Fibroblast of pulmonary artery (primary cell): ENCODE results near the gene CAPN2.

Experiments
- DNase-seq: peaks from one replicate; pipeline ENCODE4 v3.0.0-alpha.2; 2010; ENCODE audit warnings: low read depth
- H3K4me3 ChIP-seq: replicated peaks from 2 replicates; pipeline ENCODE4 v1.5.1; 2011; ENCODE audit warnings: low read depth, mild to moderate bottlenecking, control low read depth, low read length, moderate library complexity
- CTCF ChIP-seq: IDR thresholded peaks from 2 replicates; pipeline ENCODE4 v1.5.1; 2011; ENCODE audit warnings: mild to moderate bottlenecking, control low read depth, low read length, inconsistent platforms; ENCODE audit errors: missing control alignments

CAPN2 gene

DNA sequence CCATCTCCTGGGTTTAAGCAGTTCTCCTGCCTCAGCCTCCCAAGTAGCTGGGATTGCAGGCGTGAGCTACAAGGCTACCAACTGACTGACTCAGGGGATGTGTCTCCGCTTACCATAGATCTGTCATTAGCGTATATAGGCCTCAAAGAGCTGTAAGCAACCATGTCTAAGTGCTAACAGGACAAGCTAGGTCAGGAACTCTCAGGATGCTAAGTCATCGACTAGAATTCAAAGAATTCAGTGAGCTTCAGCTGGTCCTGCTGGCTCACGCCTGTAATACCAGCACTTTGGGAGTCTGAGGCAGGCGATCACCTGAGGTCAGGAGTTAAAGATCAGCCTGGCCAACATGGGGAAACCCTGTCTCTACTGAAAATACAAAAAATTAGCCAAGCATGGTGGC, 29.5 kb downstream of the CAPN2 start:
- TF ChIP-seq CTCF = no peak
- DNase-seq = peak; percentile 35
- no peak overlapping the region for H3K4me3 ChIP-seq

DNA sequence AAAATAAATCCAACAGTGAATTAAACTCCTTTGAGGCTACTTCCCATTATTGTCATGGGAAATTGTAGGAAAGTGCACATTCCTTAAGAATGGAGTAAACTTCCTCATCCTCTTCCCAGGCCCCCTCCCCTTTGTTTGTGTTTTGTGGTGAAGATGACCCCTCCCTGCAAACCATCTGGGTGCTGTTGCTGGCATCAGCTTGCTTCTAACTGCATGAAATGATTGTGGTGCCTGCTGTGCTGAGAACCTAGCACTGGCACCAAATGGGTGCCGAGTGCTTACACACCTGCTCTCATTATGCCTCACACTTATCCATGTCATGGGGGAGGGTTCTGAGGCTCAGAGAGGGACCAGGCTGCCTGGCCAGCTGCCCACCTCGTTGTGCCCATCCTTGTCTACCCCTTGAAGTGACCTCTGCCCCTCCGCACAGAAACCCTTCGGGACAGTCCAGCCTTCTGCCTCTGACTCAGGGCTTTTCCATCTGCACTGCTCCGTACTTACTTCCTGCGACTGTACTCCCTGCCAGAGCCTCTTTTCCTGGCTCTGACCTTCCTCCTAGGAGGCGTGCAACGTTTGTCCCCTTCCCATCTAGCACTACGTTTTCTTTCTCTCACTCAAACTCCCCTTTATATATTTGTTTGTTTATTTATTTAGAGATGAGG, 30.6 kb downstream of the CAPN2 start:
- TF ChIP-seq CTCF = no peak
- no peak overlapping the region for H3K4me3 ChIP-seq
- peak; percentile 57 for DNase-seq

DNA sequence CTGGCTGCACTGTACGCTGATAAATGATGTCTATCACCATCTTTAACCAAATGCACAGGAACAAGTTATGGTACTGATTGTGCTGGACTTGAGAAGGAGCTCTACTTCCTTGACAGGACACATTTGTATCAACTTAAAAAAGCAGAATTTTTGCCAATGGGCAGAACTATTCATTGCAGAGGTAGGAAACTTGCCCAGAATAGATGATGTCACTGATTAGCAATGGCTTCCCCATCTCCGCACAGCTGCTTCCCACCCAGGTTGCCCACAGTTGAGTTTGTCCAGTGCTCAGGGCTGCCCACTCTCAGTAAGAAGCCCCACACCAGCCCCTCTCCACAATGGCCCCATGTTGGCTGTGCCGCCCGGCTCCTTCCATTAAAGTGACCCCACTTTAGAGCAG, 33.4 kb downstream of the CAPN2 start:
- DNase-seq = peak; percentile 38
- TF ChIP-seq CTCF = no peak
- H3K4me3 ChIP-seq = no peak overlapping the region

GRCh38 chr1:223747838-223748335, 35.5 kb downstream of the CAPN2 start:
- DNase-seq = peak; percentile 79
- no peak overlapping the region for H3K4me3 ChIP-seq
- no peak for TF ChIP-seq CTCF

GRCh38 chr1:223748405-223748772, 36.0 kb downstream of the CAPN2 start:
- H3K4me3 ChIP-seq = no peak overlapping the region
- no peak for TF ChIP-seq CTCF
- DNase-seq = peak; percentile 75

DNA sequence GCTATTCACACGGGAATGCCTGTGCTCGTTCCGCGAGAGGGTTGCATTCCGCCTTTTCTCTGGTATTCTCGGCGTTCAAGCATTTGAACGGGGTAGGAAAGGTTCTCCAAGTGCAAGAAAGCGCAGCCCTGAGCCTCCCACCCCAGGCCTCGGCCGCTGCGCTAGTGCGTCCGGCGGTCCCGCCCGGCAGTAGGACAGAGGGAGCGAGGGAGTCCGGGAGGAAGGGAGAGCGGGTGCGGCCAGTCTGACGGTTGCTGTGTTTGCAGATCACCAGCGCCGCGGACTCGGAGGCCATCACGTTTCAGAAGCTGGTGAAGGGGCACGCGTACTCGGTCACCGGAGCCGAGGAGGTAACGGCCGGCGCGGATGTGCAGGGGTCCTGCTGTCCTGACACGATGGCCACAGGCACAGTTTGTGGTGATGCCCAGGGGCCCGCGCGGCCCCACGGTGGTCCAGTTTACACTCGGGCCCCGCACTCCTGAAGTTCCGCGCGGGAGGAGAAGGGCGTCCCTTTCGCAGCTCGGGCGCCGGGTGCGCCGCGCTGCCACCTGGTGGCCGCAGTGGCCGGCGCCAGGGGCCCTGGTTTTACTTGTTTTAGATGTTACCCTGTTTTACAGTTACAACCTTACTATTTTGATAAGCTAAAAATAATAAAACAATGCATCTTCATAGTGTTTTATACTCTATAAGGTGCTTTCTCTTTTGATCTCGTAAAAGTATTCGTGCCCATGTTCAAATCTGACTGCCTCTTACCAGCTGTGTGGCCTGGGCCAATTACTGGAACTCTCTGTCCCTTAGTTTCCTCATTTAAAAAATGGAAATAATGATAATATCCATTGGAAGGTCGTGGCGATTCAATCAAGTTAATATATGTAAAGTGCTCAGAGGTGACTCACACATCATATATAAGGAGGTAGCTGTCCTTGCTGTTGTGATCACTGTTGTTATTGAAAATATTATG, 36.7 kb downstream of the CAPN2 start:
- DNase-seq = peak; percentile 63
- peak; percentile 61 for TF ChIP-seq CTCF
- peak overlapping the region; percentile 29 for H3K4me3 ChIP-seq
